Gastroesophageal sphincter (tissue), 4 donors: ENCODE measurements around the gene TLX2. TPM values are rescaled to one million over a fixed set of nuclear protein-coding genes. Genes with fewer than 3 reads are reported as not detected.

Experiments used
- ATAC-seq: fragments of 150-250 bp; one replicate; pipeline ENCODE4 v1.9.1; 2016; ENCODE audit warnings: mild to moderate bottlenecking, moderate library complexity
- H3K27ac ChIP-seq, 4 donors: fragments of 200-600 bp; sonication (generic) in 3 of 4; 1 replicate in 3 of 4; 2 replicates in 1 of 4; pipeline ENCODE4 v1.5.1; 2016 to 2019
- H3K27me3 ChIP-seq: fragments of 200-600 bp; sonication (generic); one replicate; pipeline ENCODE4 v1.5.1; 2019
- H3K36me3 ChIP-seq, 2 donors: fragments of 200-600 bp; sonication (generic); one replicate each; pipeline ENCODE4 v1.5.1; 2019; ENCODE audit warnings: control low read depth in 1 of 2
- H3K4me1 ChIP-seq, 3 donors: fragments of 200-600 bp; sonication (generic); 1 replicate in 2 of 3; 2 replicates in 1 of 3; pipeline ENCODE4 v1.5.1; 2016 to 2019; ENCODE audit warnings: control low read depth in 2 of 3
- H3K4me3 ChIP-seq, 2 donors: fragments of 200-600 bp; sonication (generic); one replicate each; pipeline ENCODE4 v1.5.1; 2019; ENCODE audit warnings: mild to moderate bottlenecking in 1 of 2, moderate library complexity in 1 of 2
- H3K9me3 ChIP-seq, 3 donors: fragments of 200-600 bp; sonication (generic); one replicate each; pipeline ENCODE4 v1.5.1; 2017 to 2019; ENCODE audit warnings: control low read depth in 2 of 3
- EP300 ChIP-seq: sonication (generic); formaldehyde crosslinking; IDR thresholded peaks from one replicate; pipeline ENCODE4 v1.6.1; 2017; ENCODE audit warnings: antibody characterized with exemption, mild to moderate bottlenecking
- POLR2A ChIP-seq, 2 donors: fragments of 450-650 bp; IDR thresholded peaks; one replicate each; pipeline ENCODE4 v1.6.1; 2017; ENCODE audit warnings: antibody characterized with exemption in 2 of 2, mild to moderate bottlenecking in 2 of 2, moderate library complexity in 1 of 2
- POLR2AphosphoS5 ChIP-seq: sonication (generic); formaldehyde crosslinking; IDR thresholded peaks from one replicate; pipeline ENCODE4 v1.6.1; 2017; ENCODE audit warnings: antibody characterized with exemption
- WGBS, 2 donors: methylation state at CpG; one replicate each; pipeline ENCODE4 v1.1.5; 2018; ENCODE audit warnings: low coverage in 1 of 2; 5-methylcytosine and 5-hydroxymethylcytosine counted together
- total RNA-seq, 4 donors: library from RNA; depleted of rRNA; stranded (reverse); fragments of >200 nt; gene quantifications; one replicate each; pipeline ENCODE4 v1.1.0, GENCODE V29; 2016
- TF ChIP-seq, protein P1 (sequence below), 4 experiments: fragments of 200-600 bp in 2 of 4; fragments of 450-650 bp in 2 of 4; sonication (generic) in 1 of 4; IDR thresholded peaks; one replicate each; pipeline ENCODE4 v1.5.1; 2017 to 2019; ENCODE audit warnings: antibody characterized with exemption in 4 of 4, mild to moderate bottlenecking in 2 of 4, moderate library complexity in 2 of 4

Gene TLX2
- total RNA-seq, 4 donors from 2014 or later = 0.27 to 0.94 TPM; not detected in 2

DNA sequence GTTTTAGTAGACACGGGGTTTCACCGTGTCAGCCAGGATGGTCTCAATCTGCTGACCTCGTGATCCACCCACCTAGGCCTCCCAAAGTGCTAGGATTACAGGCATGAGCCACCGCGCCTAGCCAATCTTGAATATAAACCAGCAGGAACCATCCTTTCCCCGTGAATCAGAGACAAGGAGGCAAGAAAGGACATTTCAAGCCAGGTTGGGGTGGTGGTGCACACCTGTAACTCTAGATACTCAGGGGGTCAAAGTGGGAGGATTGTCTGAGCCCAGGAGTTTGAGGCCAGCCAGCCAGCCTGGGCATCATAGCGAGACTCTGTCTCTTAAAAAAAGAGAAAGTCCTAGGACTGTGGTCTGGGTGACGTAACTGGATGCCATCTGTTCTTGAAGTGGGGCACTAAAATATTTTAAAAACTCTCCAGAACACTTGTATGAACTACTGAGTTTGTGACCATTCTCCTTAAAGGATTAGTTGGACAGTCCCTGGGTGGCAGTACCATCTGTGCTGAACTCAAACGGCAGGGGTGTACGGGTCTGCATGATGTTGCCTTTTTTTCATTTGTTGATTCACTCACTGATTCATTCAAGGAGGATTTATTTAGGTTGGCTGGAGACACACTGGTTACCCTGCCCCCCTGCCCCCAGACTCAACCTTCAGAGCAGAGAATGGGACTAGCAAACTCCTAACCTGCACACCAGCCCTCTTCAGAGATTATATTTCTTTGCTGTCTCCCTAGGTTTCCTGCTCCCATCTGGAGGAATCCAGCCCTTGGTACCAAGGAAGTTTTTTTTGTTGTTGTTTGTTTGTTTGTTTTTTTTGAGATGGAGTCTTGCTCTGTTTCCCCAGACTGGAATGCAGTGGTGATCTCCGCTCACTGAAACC lies 2.9 kb upstream of the TLX2 start:
- Histone ChIP-seq H3K27ac (no peak overlapping the region), H3K27me3 (peaks cover 76% of the 10 kb centered on the region)
- TF ChIP-seq POLR2AphosphoS5 (no peak), EP300 (no peak), POLR2A (IDR thresholded peaks at IDR 0.05) (no peak)
- TF ChIP-seq, protein P1, sequence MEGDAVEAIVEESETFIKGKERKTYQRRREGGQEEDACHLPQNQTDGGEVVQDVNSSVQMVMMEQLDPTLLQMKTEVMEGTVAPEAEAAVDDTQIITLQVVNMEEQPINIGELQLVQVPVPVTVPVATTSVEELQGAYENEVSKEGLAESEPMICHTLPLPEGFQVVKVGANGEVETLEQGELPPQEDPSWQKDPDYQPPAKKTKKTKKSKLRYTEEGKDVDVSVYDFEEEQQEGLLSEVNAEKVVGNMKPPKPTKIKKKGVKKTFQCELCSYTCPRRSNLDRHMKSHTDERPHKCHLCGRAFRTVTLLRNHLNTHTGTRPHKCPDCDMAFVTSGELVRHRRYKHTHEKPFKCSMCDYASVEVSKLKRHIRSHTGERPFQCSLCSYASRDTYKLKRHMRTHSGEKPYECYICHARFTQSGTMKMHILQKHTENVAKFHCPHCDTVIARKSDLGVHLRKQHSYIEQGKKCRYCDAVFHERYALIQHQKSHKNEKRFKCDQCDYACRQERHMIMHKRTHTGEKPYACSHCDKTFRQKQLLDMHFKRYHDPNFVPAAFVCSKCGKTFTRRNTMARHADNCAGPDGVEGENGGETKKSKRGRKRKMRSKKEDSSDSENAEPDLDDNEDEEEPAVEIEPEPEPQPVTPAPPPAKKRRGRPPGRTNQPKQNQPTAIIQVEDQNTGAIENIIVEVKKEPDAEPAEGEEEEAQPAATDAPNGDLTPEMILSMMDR (IDR thresholded peaks at IDR 0.05) = no peak

GRCh38 chr2:74512744-74513604 lies 1.3 kb upstream of the TLX2 start:
- no peak for ATAC-seq

More for the DNA sequence above, 2.9 kb upstream of the TLX2 start:
- H3K36me3 ChIP-seq = peaks cover 0 to under 1% of the 10 kb centered on the region in 2 donors
- H3K4me1 ChIP-seq = peaks cover 0 to 50% (median 30%) of the 10 kb centered on the region in 3 donors
- WGBS, 2 donors = 33 to 35% methylated on average over 3 to 6 of the region's 11 CpGs
- ATAC-seq = no peak
- no peak overlapping the region for H3K4me3 ChIP-seq
- no peaks in the 10 kb centered on the region for H3K9me3 ChIP-seq

DNA sequence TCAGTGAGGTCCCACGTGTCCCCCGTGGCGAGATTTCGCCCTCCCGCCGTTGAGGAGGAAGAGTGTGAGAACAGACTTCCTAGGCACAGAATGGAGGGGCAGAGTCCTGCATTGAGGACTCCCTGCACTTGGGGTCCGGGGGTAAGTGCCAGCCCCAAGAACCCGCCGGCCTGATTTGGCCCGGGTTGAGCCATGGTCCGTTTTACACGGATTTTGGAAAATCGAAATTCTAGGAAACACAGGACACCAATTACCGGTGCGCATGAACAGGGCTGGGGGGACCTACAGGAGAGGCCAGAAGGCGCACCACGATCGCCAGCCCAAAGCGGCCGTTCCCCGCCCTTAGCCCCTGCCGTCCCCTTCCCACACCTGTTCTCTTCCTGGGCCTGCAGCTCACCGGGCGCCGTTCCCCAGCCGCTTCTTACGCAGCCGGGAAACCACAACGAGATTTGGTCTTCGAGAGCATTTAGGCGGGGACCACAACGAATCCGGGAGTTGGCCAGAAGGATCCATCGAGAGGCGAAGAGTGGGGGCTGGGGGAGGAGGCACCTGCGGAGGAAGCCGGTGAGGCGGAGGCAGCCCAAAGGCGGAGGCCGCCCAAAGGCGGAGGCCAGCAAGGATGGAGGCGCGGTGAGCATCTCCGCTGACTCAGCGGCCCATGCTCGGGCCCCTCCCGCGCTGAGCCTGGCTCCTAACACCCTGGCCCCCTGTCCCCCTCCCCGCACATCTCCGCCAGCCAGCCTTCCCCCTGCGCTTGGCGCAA lies 464 bp upstream of the TLX2 start:
- 0 to 6% methylated on average over 2 to 30 of the region's 52 CpGs for WGBS, 2 donors
- Histone ChIP-seq H3K27ac (no peak overlapping the region), H3K27me3 (peaks cover 97% of the 10 kb centered on the region), H3K36me3 (no peaks in the 10 kb centered on the region), H3K9me3 (no peaks in the 10 kb centered on the region), H3K4me1 (peaks cover 0 to 38% (median 29%) of the 10 kb centered on the region in 3 donors), H3K4me3 (peak overlapping the region in 1 of 2 donors; percentile 8)
- no peak for ATAC-seq
- peak; percentile 75 for TF ChIP-seq POLR2AphosphoS5
- TF ChIP-seq, protein P1 (IDR thresholded peaks at IDR 0.05) = no peak

More at GRCh38 chr2:74512744-74513604, 1.3 kb upstream of the TLX2 start:
- TF ChIP-seq EP300 = no peak
- no peak for TF ChIP-seq POLR2AphosphoS5
- TF ChIP-seq, protein P1 (IDR thresholded peaks at IDR 0.05) = no peak
- no peak for TF ChIP-seq POLR2A (IDR thresholded peaks at IDR 0.05)
- Histone ChIP-seq H3K27ac (no peak overlapping the region), H3K4me1 (peaks cover 0 to 43% (median 29%) of the 10 kb centered on the region in 3 donors), H3K4me3 (no peak overlapping the region), H3K36me3 (no peaks in the 10 kb centered on the region), H3K27me3 (peaks cover 89% of the 10 kb centered on the region), H3K9me3 (no peaks in the 10 kb centered on the region)
- no CpG with 5 or more reads among the region's 36 CpGs for WGBS, 2 donors

DNA sequence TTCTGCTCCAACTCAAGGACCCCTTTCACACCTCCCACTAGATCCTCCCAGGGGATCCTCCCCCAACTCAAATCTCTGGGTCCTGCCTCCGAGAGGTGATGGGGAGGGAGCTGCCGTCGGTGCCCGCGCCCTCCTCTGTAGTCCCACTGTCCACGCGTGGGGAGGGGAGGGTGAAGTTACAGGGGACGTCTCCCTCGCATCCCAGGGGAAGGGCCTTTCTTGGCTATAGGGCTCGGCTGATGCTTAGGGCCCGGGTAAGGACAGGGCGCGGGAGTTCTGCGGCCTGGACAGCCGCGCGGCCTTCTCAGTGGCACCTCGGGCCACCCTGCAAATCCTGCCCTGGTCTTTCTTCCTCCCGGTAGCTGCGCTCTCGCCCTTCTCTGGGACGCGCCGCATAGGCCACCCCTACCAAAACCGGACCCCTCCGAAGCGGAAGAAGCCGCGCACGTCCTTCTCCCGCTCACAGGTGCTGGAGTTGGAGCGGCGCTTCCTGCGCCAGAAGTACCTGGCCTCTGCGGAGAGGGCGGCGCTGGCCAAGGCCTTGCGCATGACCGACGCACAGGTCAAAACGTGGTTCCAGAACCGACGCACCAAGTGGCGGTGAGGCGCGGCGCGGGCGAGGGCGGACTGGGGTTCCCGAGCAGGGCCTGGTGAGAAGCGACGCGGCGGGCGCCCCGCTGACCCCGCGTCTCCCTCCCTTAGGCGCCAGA lies 1.2 kb downstream of the TLX2 start:
- no peak for ATAC-seq
- no peak overlapping the region for H3K27ac ChIP-seq
- 0% methylated on average over 2 of the region's 60 CpGs; no CpG with 5 or more reads in 1 of the 2 donors for WGBS, 2 donors
- H3K4me3 ChIP-seq = peak overlapping the region in 1 of 2 donors; percentile 43
- H3K27me3 ChIP-seq = peaks cover 100% of the 10 kb centered on the region
- H3K9me3 ChIP-seq = no peaks in the 10 kb centered on the region
- H3K36me3 ChIP-seq = no peaks in the 10 kb centered on the region
- no peak for TF ChIP-seq EP300
- TF ChIP-seq, protein P1 (IDR thresholded peaks at IDR 0.05) = no peak
- no peak for TF ChIP-seq POLR2AphosphoS5
- H3K4me1 ChIP-seq = peaks cover 0 to 38% (median 29%) of the 10 kb centered on the region in 3 donors
